ENCODE data around the gene PLCH2.

The PLCH2 gene

GRCh38 chr1:2463396-2463795, 12.7 kb upstream of the PLCH2 start:
- TF ChIP-seq GATA2 (IDR thresholded peaks at IDR 0.05; ENCODE audit: low read depth, low read length) (no peak), GATA3 (IDR thresholded peaks at IDR 0.05; ENCODE audit: low read depth, low read length) (no peak)

GRCh38 chr1:2465371-2466269, 10.5 kb upstream of the PLCH2 start:
- TF ChIP-seq GATA3 (IDR thresholded peaks at IDR 0.05; ENCODE audit: low read depth, low read length) (no peak), GATA2 (IDR thresholded peaks at IDR 0.05; ENCODE audit: low read depth, low read length) (no peak)

- TF ChIP-seq GATA3 (IDR thresholded peaks at IDR 0.05; ENCODE audit: low read depth, low read length) (no peak), GATA2 (IDR thresholded peaks at IDR 0.05; ENCODE audit: low read depth, low read length) (no peak)
These were observed 9.8 kb upstream of the PLCH2 start for GRCh38 chr1:2466270-2466665.

- TF ChIP-seq GATA2 (IDR thresholded peaks at IDR 0.05; ENCODE audit: low read depth, low read length) (no peak), GATA3 (IDR thresholded peaks at IDR 0.05; ENCODE audit: low read depth, low read length) (no peak)
These were observed 9.0 kb upstream of the PLCH2 start for GRCh38 chr1:2466958-2467554.

GRCh38 chr1:2468041-2468472, 8.0 kb upstream of the PLCH2 start:
- TF ChIP-seq GATA3 (IDR thresholded peaks at IDR 0.05; ENCODE audit: low read depth, low read length): no peak
- TF ChIP-seq GATA2 (IDR thresholded peaks at IDR 0.05; ENCODE audit: low read depth, low read length): no peak

GRCh38 chr1:2468540-2468939, 7.5 kb upstream of the PLCH2 start:
- TF ChIP-seq GATA3 (IDR thresholded peaks at IDR 0.05; ENCODE audit: low read depth, low read length) (no peak), GATA2 (IDR thresholded peaks at IDR 0.05; ENCODE audit: low read depth, low read length) (no peak)

- TF ChIP-seq GATA2 (IDR thresholded peaks at IDR 0.05; ENCODE audit: low read depth, low read length) (no peak), GATA3 (IDR thresholded peaks at IDR 0.05; ENCODE audit: low read depth, low read length) (no peak)
These were observed 6.8 kb upstream of the PLCH2 start for GRCh38 chr1:2469103-2469940.

GRCh38 chr1:2470290-2471158, 5.6 kb upstream of the PLCH2 start:
- TF ChIP-seq GATA3 (IDR thresholded peaks at IDR 0.05; ENCODE audit: low read depth, low read length): no peak
- TF ChIP-seq GATA2 (IDR thresholded peaks at IDR 0.05; ENCODE audit: low read depth, low read length): no peak

GRCh38 chr1:2471159-2471471, 5.0 kb upstream of the PLCH2 start:
- TF ChIP-seq GATA3 (IDR thresholded peaks at IDR 0.05; ENCODE audit: low read depth, low read length) (no peak), GATA2 (IDR thresholded peaks at IDR 0.05; ENCODE audit: low read depth, low read length) (no peak)

GRCh38 chr1:2471587-2472001, 4.5 kb upstream of the PLCH2 start:
- TF ChIP-seq GATA3 (IDR thresholded peaks at IDR 0.05; ENCODE audit: low read depth, low read length) (no peak), GATA2 (IDR thresholded peaks at IDR 0.05; ENCODE audit: low read depth, low read length) (no peak)

GRCh38 chr1:2472109-2472508, 4.0 kb upstream of the PLCH2 start:
- TF ChIP-seq GATA3 (IDR thresholded peaks at IDR 0.05; ENCODE audit: low read depth, low read length): no peak

GRCh38 chr1:2472561-2473177, 3.4 kb upstream of the PLCH2 start:
- no peak for TF ChIP-seq GATA3 (IDR thresholded peaks at IDR 0.05; ENCODE audit: low read depth, low read length)
- TF ChIP-seq GATA2 (IDR thresholded peaks at IDR 0.05; ENCODE audit: low read depth, low read length): no peak

- TF ChIP-seq GATA3 (IDR thresholded peaks at IDR 0.05; ENCODE audit: low read depth, low read length) (no peak), GATA2 (IDR thresholded peaks at IDR 0.05; ENCODE audit: low read depth, low read length) (no peak)
These were observed 2.9 kb upstream of the PLCH2 start for GRCh38 chr1:2473198-2473597.

All from SH-SY5Y (cell line).